ENCODE results near the gene KCNA3.

The KCNA3 gene

DNA sequence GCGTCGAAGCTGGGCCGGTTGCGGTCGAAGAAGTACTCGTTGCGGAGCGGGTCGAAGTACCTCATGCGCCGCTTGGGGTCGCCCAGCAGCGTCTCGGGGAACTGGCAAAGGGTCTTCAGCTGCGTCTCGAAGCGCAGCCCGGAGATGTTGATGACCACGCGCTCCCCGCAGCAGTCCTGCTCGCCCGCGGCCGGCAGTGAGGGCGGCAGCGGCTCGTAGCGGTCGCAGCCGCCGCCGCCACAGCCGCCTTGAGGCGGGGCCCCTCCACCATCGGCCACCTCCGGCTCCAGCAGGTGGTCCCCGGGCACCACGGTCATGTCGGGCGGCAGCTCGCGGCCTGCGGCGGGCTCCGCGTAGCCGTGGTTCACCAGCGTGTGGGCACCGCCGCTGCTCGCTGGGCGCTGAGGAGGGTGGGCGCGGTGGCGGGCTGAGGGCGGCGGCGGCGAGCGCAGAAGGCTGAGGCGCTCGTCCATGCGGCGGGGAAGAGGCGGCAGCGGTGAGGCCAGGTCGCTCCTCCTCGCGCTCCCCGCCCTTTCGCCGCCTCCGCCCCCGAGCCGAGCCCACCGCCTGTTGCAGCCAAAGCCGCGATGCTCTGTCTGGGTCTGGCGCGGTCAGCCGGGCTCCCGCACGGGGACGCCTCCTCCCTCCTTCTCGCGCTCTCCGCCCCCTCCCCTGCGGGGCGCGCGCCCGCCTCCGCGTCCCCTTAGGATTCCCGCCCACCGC, at the start of gene KCNA3:
Gene KCNA3, minus strand, starts transcription at position 604 of the 723 bp plus-strand sequence. Its CDS starts 131 bp downstream, at position 473.
- DNase-seq: peak; percentile 64 to 65

DNA sequence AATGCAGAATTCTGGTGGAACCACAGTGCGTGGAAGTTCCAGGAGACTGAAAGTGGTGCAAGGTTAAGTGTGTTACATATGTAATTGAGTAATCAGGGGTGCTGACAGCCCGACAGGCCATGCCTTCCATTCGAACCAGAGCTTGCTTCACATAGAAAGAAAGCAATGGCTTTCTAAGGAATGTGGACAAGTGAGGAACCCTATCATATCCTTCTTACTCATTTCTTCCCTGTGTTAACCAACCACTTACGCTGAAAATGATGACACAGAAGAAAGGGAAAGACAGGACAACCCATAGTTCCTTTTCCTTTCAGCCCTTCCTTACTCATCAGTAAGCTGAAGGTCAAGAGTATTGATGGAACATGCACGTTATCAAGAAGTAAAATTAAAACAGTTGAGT, 48.1 kb upstream of the KCNA3 start:
- no peak for DNase-seq

DNA sequence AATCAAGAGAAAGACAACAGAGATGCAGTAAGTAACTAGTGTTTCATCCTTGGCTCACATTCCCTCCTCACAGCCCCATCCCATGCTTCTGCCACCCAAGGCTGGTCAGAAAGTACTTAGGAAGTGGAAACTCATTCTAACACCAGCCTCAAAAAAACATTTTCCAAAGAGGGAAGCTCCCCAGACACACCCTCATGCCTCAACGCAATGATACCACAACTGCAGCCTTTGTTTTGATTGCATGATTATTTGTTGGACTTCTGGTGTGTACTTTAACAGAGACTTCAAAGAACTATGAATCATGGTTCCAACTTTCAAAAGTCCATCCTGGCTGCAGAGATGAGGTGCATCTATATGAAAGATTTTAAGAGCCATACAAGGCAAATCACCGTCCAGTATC, 45.2 kb upstream of the KCNA3 start:
- DNase-seq: no peak

DNA sequence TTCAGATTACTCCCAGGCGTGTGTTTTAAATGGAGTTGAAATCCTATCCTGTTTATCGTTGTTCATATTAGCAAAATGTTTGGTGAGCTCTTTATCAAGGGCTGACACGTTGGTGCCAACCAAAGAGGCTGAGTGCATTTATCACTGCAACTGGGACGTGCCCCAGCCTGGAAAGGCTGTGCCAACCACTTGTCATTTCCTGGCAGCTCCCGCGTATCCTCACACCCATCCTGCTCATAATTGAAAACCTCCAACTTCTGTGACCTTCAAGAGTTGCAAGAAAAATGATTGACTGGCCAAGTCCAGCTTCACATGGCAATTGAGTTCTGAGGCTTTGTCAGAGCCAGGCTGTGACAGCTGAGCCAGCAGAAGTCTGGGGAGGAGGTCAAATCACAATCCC, 43.7 kb upstream of the KCNA3 start:
- no peak for DNase-seq

DNA sequence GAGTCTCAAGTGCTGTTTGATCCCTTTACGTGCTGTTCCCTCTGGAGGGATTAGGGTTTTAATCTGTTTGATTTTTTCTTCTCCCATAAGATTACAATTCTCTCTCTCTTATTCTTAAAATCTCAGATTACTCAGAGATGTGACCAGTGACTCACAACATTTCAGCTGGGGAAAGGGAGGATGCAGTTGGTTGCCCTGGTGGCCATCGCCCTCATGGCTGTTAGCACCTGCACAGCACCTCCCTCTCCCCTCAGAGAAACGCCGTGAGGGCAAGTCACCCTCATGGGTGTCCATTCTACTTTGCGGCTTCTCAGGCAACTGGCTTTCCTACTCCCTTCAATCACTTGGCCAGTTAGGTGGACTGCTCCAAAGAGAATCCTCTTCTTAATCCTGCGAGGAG, 42.4 kb upstream of the KCNA3 start:
- no peak for DNase-seq

DNA sequence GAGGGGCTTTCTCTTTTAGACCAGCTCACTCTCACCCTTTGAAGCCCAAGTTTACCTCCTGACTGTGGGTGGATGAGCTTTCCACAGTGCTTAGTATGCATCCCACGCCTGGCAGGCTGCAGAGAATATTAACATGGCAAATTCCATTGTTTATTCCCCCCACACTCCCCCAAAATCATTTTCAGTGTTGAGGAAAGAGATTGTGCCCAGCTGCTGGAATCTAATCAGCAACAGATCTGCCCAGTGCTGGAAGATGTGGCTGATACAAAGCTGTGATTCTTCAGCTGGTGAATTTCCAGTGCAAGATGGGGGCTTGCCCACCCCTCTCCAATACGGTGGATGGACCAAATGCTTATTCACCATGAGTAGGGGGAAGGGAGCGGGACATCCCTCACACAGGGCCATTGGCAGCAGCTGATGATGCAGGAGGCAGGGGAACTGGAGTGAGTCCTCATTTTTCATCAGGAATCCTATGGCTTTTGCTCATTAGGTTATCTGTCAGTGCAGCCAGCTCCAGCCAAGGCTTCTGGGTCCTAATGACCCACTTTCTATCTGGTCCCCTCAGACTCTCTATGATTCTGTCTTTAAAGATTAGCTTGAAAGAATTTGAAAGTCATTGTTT, 39.7 kb upstream of the KCNA3 start:
- DNase-seq: no peak

DNA sequence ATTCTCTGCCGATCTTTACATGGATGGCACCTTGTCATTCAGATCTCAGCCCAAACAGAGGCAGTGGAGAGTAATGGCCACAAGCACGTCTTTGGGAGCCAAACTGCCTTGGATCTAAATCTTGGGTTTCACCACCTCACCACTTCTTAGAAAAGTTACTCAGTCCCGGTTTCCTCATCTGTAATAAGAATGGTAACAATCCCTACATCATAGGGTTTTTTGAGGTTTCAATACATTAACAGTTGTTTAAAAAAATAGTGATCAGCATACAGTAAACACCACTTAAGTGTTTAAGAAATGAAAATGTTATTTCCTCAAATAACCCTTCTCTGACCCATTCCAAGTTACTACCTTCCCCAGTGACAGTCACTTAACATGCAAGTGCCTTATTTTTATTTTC, 38.5 kb upstream of the KCNA3 start:
- no peak for DNase-seq

DNA sequence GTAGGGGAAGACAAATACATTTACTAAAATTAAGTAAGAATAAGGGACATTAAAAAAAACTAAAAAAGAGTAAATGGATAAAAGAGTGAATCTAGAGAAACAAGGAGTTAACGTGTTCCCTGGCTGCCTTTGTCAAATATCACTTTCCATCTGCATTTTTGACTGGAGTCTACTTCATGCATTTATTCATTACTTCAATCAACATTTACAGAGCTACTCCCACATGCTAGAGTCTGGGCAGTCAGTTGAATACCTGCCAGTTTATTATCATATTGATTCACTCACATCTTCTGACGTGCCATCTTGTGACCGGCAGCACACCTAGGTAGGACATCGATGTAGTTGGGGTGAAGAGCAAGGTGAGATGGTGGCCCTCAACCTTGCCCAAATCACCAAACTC, 35.6 kb upstream of the KCNA3 start:
- DNase-seq: no peak

DNA sequence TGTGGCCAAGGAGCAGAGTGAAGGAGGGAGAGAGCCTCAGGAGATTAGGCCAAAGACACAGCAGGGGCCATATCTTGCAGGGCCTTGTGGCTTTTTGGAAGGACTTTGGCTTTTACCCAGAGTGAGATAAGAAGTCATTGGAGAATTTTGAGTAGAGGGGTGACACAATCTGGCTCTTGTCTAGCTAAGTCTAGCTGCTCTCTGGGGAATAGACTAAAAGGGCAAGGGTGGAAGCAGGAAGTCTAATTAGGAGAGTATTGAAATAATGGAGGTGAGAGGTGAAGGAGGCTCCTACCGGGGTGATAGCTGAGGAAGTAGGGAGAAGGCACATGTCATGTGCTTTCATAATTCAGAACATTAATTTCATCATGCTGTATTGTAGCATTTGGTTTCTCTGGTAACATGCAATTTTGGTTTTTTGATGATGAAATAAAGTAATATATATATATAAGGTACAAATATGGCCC, 34.3 kb upstream of the KCNA3 start:
- no peak for DNase-seq

DNA sequence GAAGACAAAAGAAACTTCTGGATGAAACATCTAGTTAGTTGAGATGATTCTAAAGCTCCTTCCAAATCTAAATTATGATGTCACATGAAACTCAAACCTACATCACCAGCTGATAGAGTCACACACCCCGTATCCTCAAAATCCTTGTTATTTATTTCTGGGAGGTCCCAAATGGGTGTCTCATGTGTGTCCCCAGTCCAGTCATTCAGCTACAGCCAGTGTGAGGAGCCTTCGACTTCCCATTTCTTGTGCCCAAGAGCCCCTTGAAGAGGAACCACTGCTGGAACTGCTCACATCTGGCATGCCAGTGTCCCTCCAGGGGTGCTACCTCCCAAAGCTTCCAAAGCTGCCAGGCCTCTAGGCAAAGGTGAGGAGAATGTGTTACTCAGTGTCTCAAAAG, 32.5 kb upstream of the KCNA3 start:
- no peak for DNase-seq

DNA sequence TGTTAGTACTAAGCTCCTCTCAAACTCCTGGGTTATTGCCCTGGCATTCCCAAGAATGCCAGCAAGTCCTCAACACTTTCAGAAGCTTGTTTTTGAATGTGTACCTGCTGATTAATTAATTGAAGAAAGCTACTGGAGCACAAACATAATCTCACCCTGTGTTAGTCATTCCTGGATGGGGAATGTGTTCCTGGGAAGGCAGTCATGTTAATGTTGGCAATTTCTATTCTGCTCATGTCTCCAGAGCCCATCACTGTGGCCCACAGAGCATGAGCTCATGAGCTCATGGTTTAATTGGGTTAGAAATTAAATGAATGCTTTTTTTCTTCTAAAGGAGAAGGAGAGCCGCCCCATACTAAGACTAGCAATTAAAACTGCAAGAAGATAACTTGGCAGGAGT, 31.9 kb upstream of the KCNA3 start:
- DNase-seq: no peak

DNA sequence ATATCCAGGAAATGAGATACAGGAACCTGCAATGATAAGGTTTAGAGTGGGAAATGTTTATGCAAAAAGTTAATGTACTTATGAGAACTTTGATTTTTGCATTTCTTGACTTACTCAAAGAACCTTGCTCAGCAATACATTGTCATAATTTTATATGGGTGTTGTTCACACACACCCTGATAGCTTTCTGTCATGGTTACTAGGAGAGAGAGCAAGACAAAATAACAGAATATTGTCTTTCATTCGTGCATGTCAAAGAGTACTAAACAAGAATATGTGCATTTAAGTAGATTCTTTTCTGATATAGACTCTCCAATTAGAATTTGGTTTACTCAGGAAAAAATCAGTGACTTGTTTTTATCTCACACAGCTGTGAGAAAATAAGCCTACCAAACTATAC, 27.5 kb upstream of the KCNA3 start:
- no peak for DNase-seq

DNA sequence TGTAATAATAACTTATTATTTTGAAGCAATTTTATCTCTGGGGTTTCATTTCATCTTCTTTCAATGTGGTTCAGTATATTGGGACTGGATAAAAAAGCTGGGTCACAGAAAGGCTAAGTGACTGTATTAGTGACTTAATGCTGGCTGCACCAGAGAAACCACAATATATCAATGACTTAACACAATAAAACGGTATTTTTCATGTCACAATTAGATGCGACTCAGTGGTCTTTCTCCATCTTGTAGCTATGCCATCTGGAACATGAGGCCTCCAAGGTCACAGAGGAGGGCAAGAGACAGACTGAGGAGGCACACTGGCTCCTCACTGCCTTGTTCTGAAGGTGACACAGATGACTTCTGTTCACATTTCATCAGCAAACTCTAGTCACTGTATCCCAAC, 26.0 kb upstream of the KCNA3 start:
- DNase-seq: no peak

DNA sequence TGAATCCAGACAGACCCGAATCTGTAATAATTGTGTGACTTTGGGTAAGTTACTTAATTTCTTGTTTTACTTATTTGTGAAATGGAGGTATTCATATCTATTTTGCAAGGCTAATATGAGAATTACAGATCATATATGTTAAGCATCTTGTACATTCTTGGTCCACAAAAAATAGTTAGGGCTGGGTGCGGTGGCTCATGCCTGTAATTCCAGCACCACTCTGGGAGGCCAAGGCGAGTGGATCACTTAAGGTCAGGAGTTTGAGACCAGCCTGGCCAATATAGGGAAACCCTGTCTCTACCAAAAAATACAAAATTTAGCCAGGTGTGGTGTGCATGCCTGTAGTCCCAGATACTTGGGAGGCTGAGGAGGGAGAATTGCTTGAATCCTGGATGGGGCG, 22.9 kb upstream of the KCNA3 start:
- DNase-seq: no peak

DNA sequence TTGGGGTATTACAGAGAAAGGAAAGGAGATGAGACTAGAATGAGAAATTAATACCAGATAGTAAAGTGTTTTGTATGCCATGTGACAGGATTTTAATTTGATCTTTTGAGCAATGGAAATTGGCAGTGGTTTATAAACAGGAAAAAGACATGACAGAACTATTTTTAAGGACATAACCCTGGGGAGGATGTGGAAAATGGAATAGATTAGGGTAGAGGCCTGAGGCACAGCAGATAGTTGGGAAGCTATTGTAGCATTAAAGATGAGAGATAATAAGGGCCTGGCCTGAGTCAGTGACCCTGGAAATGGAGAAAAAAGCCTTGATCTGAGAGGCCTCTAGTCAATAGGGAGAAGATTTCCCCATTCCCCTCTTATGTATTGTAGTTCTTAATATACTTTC, 22.1 kb upstream of the KCNA3 start:
- no peak for DNase-seq

DNA sequence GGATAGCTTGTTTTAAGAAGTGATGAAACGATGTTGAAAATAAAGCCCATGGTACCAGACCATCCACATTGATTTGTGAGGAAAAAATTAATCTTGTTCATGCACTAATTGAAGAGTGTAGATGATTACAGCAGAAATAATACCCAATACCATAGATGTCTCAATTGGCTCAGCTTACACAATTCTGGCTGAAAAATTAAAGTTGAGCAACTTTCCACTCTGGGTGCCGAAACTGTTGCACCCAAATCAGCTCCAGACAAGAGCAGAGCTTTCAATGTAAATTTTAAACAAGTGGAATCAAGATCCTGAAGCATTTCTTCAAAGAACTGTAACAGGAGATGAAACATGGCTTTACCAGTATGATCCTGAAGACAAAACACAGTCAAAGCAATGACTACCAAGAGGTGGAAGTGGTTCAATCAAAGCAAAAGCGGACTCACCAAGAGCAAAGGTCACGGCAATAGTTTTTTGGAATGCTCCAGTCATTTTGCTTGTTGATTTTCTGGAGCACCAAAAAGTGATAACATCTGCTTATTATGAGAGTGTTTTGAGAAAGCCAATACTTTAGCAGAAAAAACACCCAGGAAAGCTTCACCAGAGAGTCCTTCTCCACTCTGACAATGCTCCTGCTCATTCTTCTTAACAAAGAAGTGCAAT, 16.1 kb upstream of the KCNA3 start:
- no peak for DNase-seq

DNA sequence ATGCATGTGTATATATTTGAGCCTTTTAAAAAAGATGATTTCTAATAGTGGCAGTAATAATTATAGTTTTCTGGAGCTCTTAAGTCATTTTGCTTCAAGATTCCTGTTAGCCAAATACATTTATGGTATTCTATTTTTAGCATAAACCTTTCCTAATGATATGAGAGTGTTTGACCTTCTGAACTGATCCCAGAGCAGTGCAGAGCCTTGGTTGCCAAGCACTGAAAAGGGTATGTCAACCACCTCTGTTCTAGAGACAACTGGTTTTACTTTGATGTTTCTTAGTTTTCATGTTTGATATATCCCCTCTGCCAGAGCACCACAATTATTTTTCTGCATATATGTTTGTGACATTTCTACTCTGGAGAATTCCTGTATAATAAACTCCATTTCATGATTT, 15.1 kb upstream of the KCNA3 start:
- no peak for DNase-seq

DNA sequence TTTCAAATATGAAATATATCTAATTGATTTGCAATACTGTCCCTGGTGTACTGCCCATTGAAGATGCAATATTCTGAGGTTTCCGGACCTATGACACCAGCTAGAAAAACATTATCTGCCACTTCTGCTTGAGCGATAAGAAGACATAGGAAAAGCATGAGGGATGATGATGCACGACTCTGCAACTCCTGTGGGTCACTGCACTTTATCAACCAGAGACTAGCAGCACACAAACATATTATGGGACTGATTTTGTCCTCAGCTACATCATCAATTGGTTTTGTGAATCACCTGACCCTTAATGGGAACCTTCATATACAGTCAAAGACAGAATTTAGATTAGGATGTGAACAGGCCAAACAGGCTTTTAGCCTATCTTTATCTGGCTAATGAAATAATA, 13.8 kb upstream of the KCNA3 start:
- DNase-seq: no peak

DNA sequence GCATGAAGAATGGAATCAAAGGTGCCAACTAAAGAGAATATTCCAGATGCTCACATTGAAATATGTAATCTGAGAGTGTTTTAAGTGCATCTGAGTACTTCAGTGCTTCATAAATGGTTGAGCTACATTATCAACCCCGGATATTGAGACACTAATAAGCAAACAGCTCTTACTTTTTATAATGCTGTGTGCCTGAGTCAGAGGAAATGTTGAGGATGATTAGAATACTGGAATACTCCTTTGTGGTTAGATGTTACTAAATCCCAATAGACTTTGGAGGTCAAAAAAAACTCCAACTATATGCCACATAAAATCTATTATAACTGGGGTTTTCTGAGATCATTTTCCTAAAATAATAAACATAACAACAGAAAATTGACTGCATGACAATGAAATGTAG, 12.5 kb upstream of the KCNA3 start:
- no peak for DNase-seq

DNA sequence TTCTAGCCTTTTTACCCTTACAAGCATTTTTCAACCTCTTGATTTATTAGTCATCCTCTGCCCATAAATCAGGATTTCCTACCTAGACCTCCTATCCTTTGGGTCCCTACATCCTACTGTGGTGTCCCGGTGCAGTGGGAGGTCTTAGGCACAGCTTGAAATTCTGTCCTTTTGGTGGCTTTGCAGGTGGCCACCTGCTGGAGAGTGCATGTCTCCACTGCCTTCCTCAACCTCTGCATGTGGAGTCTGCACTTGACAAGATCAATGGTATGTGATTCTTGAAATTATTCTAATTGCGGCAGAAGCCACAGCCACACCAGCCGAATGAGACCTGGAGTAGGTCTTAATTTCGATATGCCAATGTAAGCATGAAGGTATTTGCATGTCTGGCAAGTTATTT, 11.4 kb upstream of the KCNA3 start:
- peak; percentile 15 to 21 for DNase-seq

DNA sequence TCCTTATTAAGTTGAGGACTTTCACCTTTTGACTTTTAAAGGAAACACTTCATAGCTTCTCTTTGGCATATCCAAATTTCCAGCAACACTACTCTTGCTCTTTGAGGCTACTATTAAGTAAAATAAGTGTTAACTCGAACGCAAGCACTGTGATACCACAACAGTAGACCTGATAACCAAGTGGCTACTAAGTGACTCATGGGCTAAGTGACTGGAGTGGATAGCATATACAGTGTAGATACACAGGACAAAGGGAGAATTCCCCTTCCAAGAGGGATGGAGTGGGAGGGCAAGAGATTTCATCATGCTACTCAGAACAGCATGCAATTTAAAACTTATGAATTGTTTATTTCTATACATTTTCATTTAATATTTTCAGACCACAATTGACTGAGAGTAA, 9.8 kb upstream of the KCNA3 start:
- DNase-seq: no peak

DNA sequence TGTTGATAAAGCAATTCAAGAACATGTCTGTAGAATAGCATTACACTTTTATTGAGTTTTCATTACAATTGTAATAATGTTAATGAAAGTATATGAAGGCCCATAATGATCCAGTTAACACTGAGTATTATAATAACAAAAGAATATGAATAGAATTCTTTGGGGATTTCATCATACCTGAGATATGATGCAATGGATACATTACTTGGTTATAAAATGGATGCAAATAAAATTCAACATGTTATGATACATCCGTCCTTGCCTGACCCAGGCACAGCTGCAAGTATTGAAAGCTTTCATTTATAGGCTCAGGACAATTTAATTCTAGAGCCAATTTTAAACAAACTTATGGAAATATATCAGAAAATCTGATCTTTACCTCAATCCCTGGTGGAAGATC, 8.2 kb upstream of the KCNA3 start:
- DNase-seq: no peak

DNA sequence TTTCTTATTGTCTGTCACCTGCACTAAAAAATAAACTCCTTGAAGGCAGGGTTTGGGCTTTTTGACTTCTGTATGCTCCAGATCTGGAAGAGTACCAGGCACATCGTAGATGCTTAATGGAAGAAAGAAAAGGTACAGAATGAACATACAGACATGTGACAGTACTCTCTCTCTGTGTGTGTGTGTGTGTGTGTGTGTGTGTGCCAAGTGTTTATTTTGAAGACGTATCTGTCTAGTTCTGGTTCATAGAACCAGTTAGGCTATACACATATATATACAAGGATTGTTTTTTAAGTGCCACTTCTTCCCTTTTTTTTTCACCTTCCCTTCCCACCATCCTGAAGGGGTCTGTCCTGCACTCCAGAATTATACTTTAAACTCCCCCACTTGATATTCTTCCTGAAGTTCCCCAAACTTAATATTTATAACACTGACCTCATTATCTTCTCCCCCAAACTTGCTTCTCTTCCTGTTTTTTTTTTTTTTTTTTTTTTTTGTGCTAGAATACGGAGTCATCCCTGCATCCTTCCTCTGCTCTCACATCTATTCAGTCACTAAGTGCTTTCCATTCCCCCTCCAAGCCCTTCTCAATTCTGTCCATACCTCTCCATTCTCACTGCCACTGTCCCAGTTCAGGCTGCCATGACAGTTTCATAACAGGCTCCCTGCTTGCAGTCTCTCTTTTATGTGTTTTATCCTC, 5.4 kb upstream of the KCNA3 start:
- no peak for DNase-seq

DNA sequence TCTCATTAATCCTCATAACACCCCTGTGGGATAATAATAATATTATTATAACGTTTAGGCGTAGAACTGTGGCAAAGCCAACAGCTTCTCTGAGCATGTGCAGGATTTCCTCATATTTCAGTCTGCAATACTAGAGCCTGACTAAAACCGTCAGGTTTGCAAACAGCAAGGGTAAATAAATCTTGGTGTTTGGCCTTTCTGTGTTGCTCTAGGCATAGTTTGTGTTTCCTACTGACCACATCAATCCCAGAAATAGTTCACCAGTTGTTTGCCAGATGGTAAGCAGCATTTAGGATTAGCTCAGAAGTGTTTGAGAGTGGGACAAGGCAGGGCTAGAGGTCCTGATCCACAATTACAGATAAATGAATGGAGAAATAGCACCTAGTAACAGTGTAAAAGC, 2.8 kb upstream of the KCNA3 start:
- DNase-seq: no peak
